Thymus (tissue), 11 donors: Measurements from ENCODE around the gene ZBTB20. TPM values are rescaled to one million over a fixed set of nuclear protein-coding genes. Genes with fewer than 3 reads are reported as not detected.

Experiments used
- DNase-seq, 9 donors: peaks; one replicate each; pipeline ENCODE4 v3.0.0-alpha.2; 2013; ENCODE audit warnings: low spot score in 9 of 9, low read depth in 6 of 9, missing footprints in 1 of 9
- H3K27ac ChIP-seq, 2 donors: one replicate each; pipeline ENCODE4 v1.5.1; 2013; ENCODE audit warnings: control low read depth in 1 of 2, low read depth in 1 of 2, low read length in 1 of 2, mild to moderate bottlenecking in 1 of 2, moderate library complexity in 1 of 2
- H3K27me3 ChIP-seq, 2 donors: one replicate each; pipeline ENCODE4 v1.5.1; 2013; ENCODE audit warnings: low read length in 1 of 2; ENCODE audit not compliant: control insufficient read depth in 2 of 2, insufficient read depth in 1 of 2
- H3K36me3 ChIP-seq, 2 donors: one replicate each; pipeline ENCODE4 v1.5.1; 2013; ENCODE audit warnings: low read length in 1 of 2, mild to moderate bottlenecking in 1 of 2, moderate library complexity in 1 of 2; ENCODE audit not compliant: control insufficient read depth in 2 of 2, insufficient read depth in 2 of 2
- H3K4me1 ChIP-seq, 2 donors: one replicate each; pipeline ENCODE4 v1.5.1; 2013; ENCODE audit warnings: low read length in 2 of 2; ENCODE audit not compliant: control insufficient read depth in 2 of 2, insufficient read depth in 2 of 2
- H3K4me3 ChIP-seq, 2 donors: one replicate each; pipeline ENCODE4 v1.5.1; 2013; ENCODE audit warnings: low read length in 2 of 2, control low read depth in 1 of 2, mild to moderate bottlenecking in 1 of 2
- H3K9me3 ChIP-seq, 2 donors: one replicate each; pipeline ENCODE4 v1.5.1; 2013; ENCODE audit warnings: low read length in 1 of 2, mild to moderate bottlenecking in 1 of 2; ENCODE audit not compliant: control insufficient read depth in 2 of 2, insufficient read depth in 1 of 2
- WGBS: extraction: QIAGEN DNeasy Blood & Tissue Kit; methylation state at CpG from one replicate; pipeline ENCODE4 v1.1.7; 2013; 5-methylcytosine and 5-hydroxymethylcytosine counted together
- polyA plus RNA-seq: library from polyadenylated mRNA; stranded (reverse); fragments of 200-250 nt; gene quantifications from one replicate; pipeline ENCODE4 v1.2.3, GENCODE V29; 2013
- total RNA-seq: library from RNA; stranded (reverse); fragments of 120-200 nt; gene quantifications from one replicate; pipeline ENCODE4 v1.2.4, GENCODE V29; 2013
- donor health status: healthy.

Gene ZBTB20
- total and polyA plus RNA-seq, 2 donors = 1.2 to 8.9 TPM

- Histone ChIP-seq H3K4me3 (no peak overlapping the region), H3K27ac (no peak overlapping the region), H3K9me3 (no peaks in the 10 kb centered on the region), H3K27me3 (no peaks in the 10 kb centered on the region), H3K4me1 (no peaks in the 10 kb centered on the region), H3K36me3 (no peaks in the 10 kb centered on the region)
- DNase-seq = no peak
- 98% methylated on average over 2 of the region's 2 CpGs for WGBS
These were observed 309.1 kb downstream of the ZBTB20 start for GRCh38 chr3:114838025-114838424.

- no peaks in the 10 kb centered on the region for H3K9me3 ChIP-seq
- no peaks in the 10 kb centered on the region for H3K36me3 ChIP-seq
- H3K27me3 ChIP-seq = no peaks in the 10 kb centered on the region
- no peak overlapping the region for H3K4me3 ChIP-seq
- H3K4me1 ChIP-seq = no peaks in the 10 kb centered on the region
- 82% methylated on average over 7 of the region's 7 CpGs for WGBS
- H3K27ac ChIP-seq = no peak overlapping the region
- no peak for DNase-seq
These were observed 312.7 kb downstream of the ZBTB20 start for GRCh38 chr3:114834175-114834940.

- 89% methylated on average over 1 of the region's 1 CpG for WGBS
- H3K36me3 ChIP-seq = no peaks in the 10 kb centered on the region
- H3K4me1 ChIP-seq = no peaks in the 10 kb centered on the region
- H3K27me3 ChIP-seq = no peaks in the 10 kb centered on the region
- DNase-seq = no peak
- no peak overlapping the region for H3K4me3 ChIP-seq
- no peaks in the 10 kb centered on the region for H3K9me3 ChIP-seq
- no peak overlapping the region for H3K27ac ChIP-seq
These were observed 315.2 kb downstream of the ZBTB20 start for GRCh38 chr3:114831861-114832260.

GRCh38 chr3:114830652-114831051 lies 316.4 kb downstream of the ZBTB20 start:
- WGBS = 98% methylated on average over 4 of the region's 4 CpGs
- H3K36me3 ChIP-seq = no peaks in the 10 kb centered on the region

GRCh38 chr3:114829783-114830182 lies 317.3 kb downstream of the ZBTB20 start:
- no peak for DNase-seq
- Histone ChIP-seq H3K4me1 (no peaks in the 10 kb centered on the region), H3K9me3 (no peaks in the 10 kb centered on the region), H3K27ac (no peak overlapping the region), H3K27me3 (no peaks in the 10 kb centered on the region), H3K36me3 (no peaks in the 10 kb centered on the region), H3K4me3 (no peak overlapping the region)
- WGBS = 94% methylated on average over 2 of the region's 2 CpGs

More at GRCh38 chr3:114830652-114831051, 316.4 kb downstream of the ZBTB20 start:
- H3K27ac ChIP-seq = no peak overlapping the region
- no peak for DNase-seq
- no peaks in the 10 kb centered on the region for H3K9me3 ChIP-seq
- H3K4me3 ChIP-seq = no peak overlapping the region
- H3K4me1 ChIP-seq = no peaks in the 10 kb centered on the region
- no peaks in the 10 kb centered on the region for H3K27me3 ChIP-seq

GRCh38 chr3:114827495-114827894 lies 319.6 kb downstream of the ZBTB20 start:
- Histone ChIP-seq H3K27me3 (no peaks in the 10 kb centered on the region), H3K4me3 (no peak overlapping the region), H3K4me1 (no peaks in the 10 kb centered on the region), H3K36me3 (no peaks in the 10 kb centered on the region), H3K9me3 (no peaks in the 10 kb centered on the region), H3K27ac (no peak overlapping the region)
- WGBS = 100% methylated on average over 1 of the region's 1 CpG
- DNase-seq = peak in 8 of 9 donors; percentile 2 to 65 (median 14)

GRCh38 chr3:114824014-114824413 lies 323.1 kb downstream of the ZBTB20 start:
- no peaks in the 10 kb centered on the region for H3K9me3 ChIP-seq
- H3K4me3 ChIP-seq = no peak overlapping the region
- H3K4me1 ChIP-seq = no peaks in the 10 kb centered on the region
- H3K36me3 ChIP-seq = no peaks in the 10 kb centered on the region
- no peak for DNase-seq
- H3K27me3 ChIP-seq = no peaks in the 10 kb centered on the region
- WGBS = 99% methylated on average over 1 of the region's 1 CpG
- H3K27ac ChIP-seq = no peak overlapping the region

GRCh38 chr3:114823061-114823460 lies 324.0 kb downstream of the ZBTB20 start:
- Histone ChIP-seq H3K27ac (no peak overlapping the region), H3K9me3 (no peaks in the 10 kb centered on the region), H3K4me1 (no peaks in the 10 kb centered on the region), H3K36me3 (no peaks in the 10 kb centered on the region), H3K4me3 (no peak overlapping the region), H3K27me3 (no peaks in the 10 kb centered on the region)
- no peak for DNase-seq

- Histone ChIP-seq H3K9me3 (no peaks in the 10 kb centered on the region), H3K27me3 (no peaks in the 10 kb centered on the region), H3K4me3 (no peak overlapping the region), H3K27ac (no peak overlapping the region), H3K4me1 (no peaks in the 10 kb centered on the region), H3K36me3 (no peaks in the 10 kb centered on the region)
- WGBS = 52% methylated on average over 2 of the region's 2 CpGs
- no peak for DNase-seq
These were observed 331.0 kb downstream of the ZBTB20 start for GRCh38 chr3:114816052-114816451.
